ENCODE measurements around the gene RAD51B. TPM values are rescaled to one million over a fixed set of nuclear protein-coding genes. Genes with fewer than 3 reads are reported as not detected.

RAD51B gene
- total RNA-seq, 1 experiment from 2014 or later = 16.7 TPM

GRCh38 chr14:68144051-68144681, 324.6 kb downstream of the RAD51B start:
- Histone ChIP-seq H2AK5ac (ENCODE audit: insufficient read length, low read length) (no peak overlapping the region), H3K14ac (ENCODE audit: insufficient read depth, low read length) (no peak overlapping the region), H3K79me2 (ENCODE audit: insufficient read depth, low read length) (no peaks in the 10 kb centered on the region), H4K20me1 (ENCODE audit: control insufficient read depth, insufficient read depth, insufficient read length) (no peaks in the 10 kb centered on the region), H3K9me3 (ENCODE audit: control insufficient read depth, low read depth, low read length) (no peaks in the 10 kb centered on the region), H3K9ac (ENCODE audit: extremely low read depth, insufficient read length, low read length) (no peak overlapping the region), H3K27ac (ENCODE audit: insufficient read length, low read depth, low read length) (no peak overlapping the region), H4K8ac (replicated peaks; ENCODE audit: insufficient read length, low read depth, low read length) (no peak overlapping the region), H3K56ac (ENCODE audit: insufficient read length, low read depth, low read length) (no peak overlapping the region), H3K4me2 (ENCODE audit: insufficient read depth, insufficient read length, low read length) (no peak overlapping the region), H3K27me3 (ENCODE audit: insufficient read depth, low read length) (no peaks in the 10 kb centered on the region), H3K23me2 (ENCODE audit: insufficient read length, low read depth, low read length, poor library complexity, severe bottlenecking) (no peaks in the 10 kb centered on the region), H2AFZ (ENCODE audit: low read length) (no peak overlapping the region), H2BK5ac (ENCODE audit: insufficient read length, low read length) (no peak overlapping the region), H3K23ac (ENCODE audit: insufficient read length, low read depth, low read length) (no peak overlapping the region), H3K4ac (ENCODE audit: low read depth, low read length) (no peak overlapping the region), H3T11ph (ENCODE audit: low read length) (no peak overlapping the region), H3K4me1 (ENCODE audit: insufficient read depth, low read length) (no peaks in the 10 kb centered on the region; the same call in 1 of the 2 replicates), H3K79me1 (ENCODE audit: insufficient read depth, low read depth, low read length, poor library complexity, severe bottlenecking) (no peaks in the 10 kb centered on the region), H2BK120ac (ENCODE audit: low read depth, low read length, poor library complexity, severe bottlenecking) (no peak overlapping the region), H2BK20ac (ENCODE audit: low read depth, low read length, poor library complexity, severe bottlenecking) (no peak overlapping the region), H2BK12ac (ENCODE audit: insufficient read length, low read depth, low read length) (no peak overlapping the region), H4K91ac (ENCODE audit: insufficient read length, low read depth, low read length) (no peak overlapping the region), H4K5ac (ENCODE audit: insufficient read length, low read depth, low read length) (no peak overlapping the region), H3K18ac (ENCODE audit: insufficient read length, low read depth, low read length) (no peak overlapping the region), H2BK15ac (ENCODE audit: low read depth, low read length) (no peak overlapping the region)
- no peak for DNase-seq
- Mint-ChIP-seq H3K9me3 (peaks cover 4 to 8% of the 10 kb centered on the region in 2 experiments; a peak in 2 of 5 replicates), H3K27ac (peak overlapping the region in 2 of 3 experiments; percentile 6 to 10; a peak in 1 of 7 replicates), H3K4me3 (no peak overlapping the region), H3K36me3 (ENCODE audit: insufficient read depth in 1 of 3, low read depth in 3 of 3) (peaks cover 6 to 13% (median 9%) of the 10 kb centered on the region in 3 experiments; a peak in 5 of 7 replicates), H3K4me1 (peaks cover 19 to 29% of the 10 kb centered on the region in 2 experiments; a peak in 3 of 4 replicates), H3K27me3 (ENCODE audit: low read depth) (no peaks in the 10 kb centered on the region)
- TF ChIP-seq, protein P1, sequence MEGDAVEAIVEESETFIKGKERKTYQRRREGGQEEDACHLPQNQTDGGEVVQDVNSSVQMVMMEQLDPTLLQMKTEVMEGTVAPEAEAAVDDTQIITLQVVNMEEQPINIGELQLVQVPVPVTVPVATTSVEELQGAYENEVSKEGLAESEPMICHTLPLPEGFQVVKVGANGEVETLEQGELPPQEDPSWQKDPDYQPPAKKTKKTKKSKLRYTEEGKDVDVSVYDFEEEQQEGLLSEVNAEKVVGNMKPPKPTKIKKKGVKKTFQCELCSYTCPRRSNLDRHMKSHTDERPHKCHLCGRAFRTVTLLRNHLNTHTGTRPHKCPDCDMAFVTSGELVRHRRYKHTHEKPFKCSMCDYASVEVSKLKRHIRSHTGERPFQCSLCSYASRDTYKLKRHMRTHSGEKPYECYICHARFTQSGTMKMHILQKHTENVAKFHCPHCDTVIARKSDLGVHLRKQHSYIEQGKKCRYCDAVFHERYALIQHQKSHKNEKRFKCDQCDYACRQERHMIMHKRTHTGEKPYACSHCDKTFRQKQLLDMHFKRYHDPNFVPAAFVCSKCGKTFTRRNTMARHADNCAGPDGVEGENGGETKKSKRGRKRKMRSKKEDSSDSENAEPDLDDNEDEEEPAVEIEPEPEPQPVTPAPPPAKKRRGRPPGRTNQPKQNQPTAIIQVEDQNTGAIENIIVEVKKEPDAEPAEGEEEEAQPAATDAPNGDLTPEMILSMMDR (conservative IDR thresholded peaks at IDR 0.05) = no peak
- no CpG with 5 or more reads among the region's 3 CpGs for WGBS (ENCODE audit: extremely low coverage, insufficient read length, low lambda C conversion rate)
